Measurements from ENCODE around the gene SSC5D.

The SSC5D gene

GRCh38 chr19:55487924-55488687, at the start of gene SSC5D:
Gene SSC5D (plus strand): TSS chr19:55488436. CDS start chr19:55488590, 154 bp downstream.
- Histone ChIP-seq H3K4me3 (ENCODE audit: low read length in 2 of 2) (peak within 1 kb of the TSS; percentile 63 to 78), H3K4me1 (ENCODE audit: control insufficient read depth, insufficient read depth, low read length) (peaks cover 86% of the 10 kb centered on the region), H3K9ac (ENCODE audit: low read length in 2 of 2) (peak within 1 kb of the TSS; percentile 69 to 70)

DNA sequence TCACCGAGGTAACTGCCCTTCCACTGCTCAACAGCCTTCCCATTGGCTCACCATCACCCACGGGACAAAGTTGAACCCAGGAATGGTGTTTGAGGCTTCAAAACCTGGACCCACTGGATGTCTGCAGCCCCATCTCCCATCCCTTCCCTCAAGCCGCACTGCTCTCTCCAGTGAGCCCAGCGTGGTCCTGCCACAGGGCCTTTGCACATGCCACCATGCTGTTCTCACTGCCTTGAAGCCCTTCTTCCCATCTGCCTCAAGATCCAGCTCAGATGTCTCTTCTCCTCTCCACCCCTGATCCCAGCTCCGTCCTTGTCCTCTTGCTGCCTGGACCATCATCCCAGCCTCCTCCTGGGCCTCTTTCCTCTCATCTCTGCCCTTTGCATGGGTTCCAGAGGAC, 49.2 kb upstream of the SSC5D start:
- no peaks in the 10 kb centered on the region for H3K9me3 ChIP-seq (ENCODE audit: control insufficient read depth in 2 of 2, low read length in 2 of 2)
- peaks cover 56% of the 10 kb centered on the region in 2 donors for H3K27me3 ChIP-seq (ENCODE audit: control insufficient read depth in 1 of 2, insufficient read depth in 2 of 2, low read length in 2 of 2)
- H3K4me3 ChIP-seq (ENCODE audit: low read length in 2 of 2), result no peak overlapping the region
- H3K27ac ChIP-seq (ENCODE audit: low read length), result no peak overlapping the region
- H3K36me3 ChIP-seq (ENCODE audit: control insufficient read depth in 2 of 2, insufficient read depth in 2 of 2, low read length in 2 of 2), result no peaks in the 10 kb centered on the region
- peaks cover 7% of the 10 kb centered on the region for H3K4me1 ChIP-seq (ENCODE audit: control insufficient read depth, insufficient read depth, low read length)
- H3K9ac ChIP-seq (ENCODE audit: low read length in 2 of 2), result no peak overlapping the region

More at GRCh38 chr19:55487924-55488687, at the start of gene SSC5D:
- peak within 1 kb of the TSS; percentile 96 for H3K27ac ChIP-seq (ENCODE audit: low read length)
- no peaks in the 10 kb centered on the region for H3K9me3 ChIP-seq (ENCODE audit: control insufficient read depth in 2 of 2, low read length in 2 of 2)
- no peaks in the 10 kb centered on the region for H3K36me3 ChIP-seq (ENCODE audit: control insufficient read depth in 2 of 2, insufficient read depth in 2 of 2, low read length in 2 of 2)
- no peaks in the 10 kb centered on the region for H3K27me3 ChIP-seq (ENCODE audit: control insufficient read depth in 1 of 2, insufficient read depth in 2 of 2, low read length in 2 of 2)

DNA sequence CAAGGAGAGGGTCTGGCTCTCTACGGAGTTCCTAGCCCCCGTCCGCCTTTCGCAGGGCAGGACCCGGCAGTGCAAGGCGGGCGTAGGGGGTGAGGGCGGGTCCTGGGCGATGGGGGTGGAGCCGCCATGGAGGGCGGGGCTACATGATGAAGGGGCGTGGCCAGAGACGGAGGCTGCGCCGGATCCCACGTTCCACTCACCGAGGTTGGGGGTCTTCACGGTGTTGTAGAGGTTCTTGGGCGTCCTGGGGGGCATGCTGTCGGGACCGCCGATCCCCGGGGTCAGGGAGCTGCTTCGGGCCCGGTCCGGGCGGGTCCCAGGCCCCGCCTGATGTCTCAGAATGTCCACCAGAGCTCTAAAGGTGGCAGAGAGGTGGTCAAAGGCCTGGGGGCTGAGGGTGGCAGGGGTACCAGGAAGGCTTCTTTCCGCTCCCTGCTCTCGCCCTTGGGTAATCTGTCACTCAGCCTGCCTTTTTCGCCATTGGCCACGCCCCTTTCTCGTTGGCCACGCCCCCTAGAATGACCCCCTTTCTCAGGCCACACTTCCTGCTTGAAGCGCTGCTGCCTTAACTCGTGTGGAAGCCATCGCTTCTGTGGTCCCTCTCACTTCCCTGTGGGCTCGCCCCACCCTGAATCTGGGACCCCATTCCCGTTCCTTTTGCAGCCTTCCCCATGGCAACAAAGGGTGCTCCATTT, 47.7 kb upstream of the SSC5D start:
- no peak overlapping the region for H3K4me3 ChIP-seq (ENCODE audit: low read length in 2 of 2)
- H3K36me3 ChIP-seq (ENCODE audit: control insufficient read depth in 2 of 2, insufficient read depth in 2 of 2, low read length in 2 of 2), result no peaks in the 10 kb centered on the region
- H3K9ac ChIP-seq (ENCODE audit: low read length in 2 of 2), result no peak overlapping the region
- H3K9me3 ChIP-seq (ENCODE audit: control insufficient read depth in 2 of 2, low read length in 2 of 2), result no peaks in the 10 kb centered on the region
- H3K4me1 ChIP-seq (ENCODE audit: control insufficient read depth, insufficient read depth, low read length), result peaks cover 7% of the 10 kb centered on the region
- H3K27me3 ChIP-seq (ENCODE audit: control insufficient read depth in 1 of 2, insufficient read depth in 2 of 2, low read length in 2 of 2), result peaks cover 62 to 67% of the 10 kb centered on the region in 2 donors
- H3K27ac ChIP-seq (ENCODE audit: low read length), result no peak overlapping the region

- Histone ChIP-seq H3K36me3 (ENCODE audit: control insufficient read depth in 2 of 2, insufficient read depth in 2 of 2, low read length in 2 of 2) (no peaks in the 10 kb centered on the region), H3K4me3 (ENCODE audit: low read length in 2 of 2) (no peak overlapping the region), H3K9me3 (ENCODE audit: control insufficient read depth in 2 of 2, low read length in 2 of 2) (no peaks in the 10 kb centered on the region), H3K4me1 (ENCODE audit: control insufficient read depth, insufficient read depth, low read length) (peaks cover 7% of the 10 kb centered on the region), H3K27me3 (ENCODE audit: control insufficient read depth in 1 of 2, insufficient read depth in 2 of 2, low read length in 2 of 2) (peaks cover 62 to 71% of the 10 kb centered on the region in 2 donors), H3K9ac (ENCODE audit: low read length in 2 of 2) (no peak overlapping the region), H3K27ac (ENCODE audit: low read length) (no peak overlapping the region)
Measured at GRCh38 chr19:55441319-55441691, 46.9 kb upstream of the SSC5D start.

GRCh38 chr19:55441692-55442321, 46.4 kb upstream of the SSC5D start:
- Histone ChIP-seq H3K4me3 (ENCODE audit: low read length in 2 of 2) (no peak overlapping the region), H3K4me1 (ENCODE audit: control insufficient read depth, insufficient read depth, low read length) (peaks cover 7% of the 10 kb centered on the region), H3K9me3 (ENCODE audit: control insufficient read depth in 2 of 2, low read length in 2 of 2) (no peaks in the 10 kb centered on the region), H3K27me3 (ENCODE audit: control insufficient read depth in 1 of 2, insufficient read depth in 2 of 2, low read length in 2 of 2) (peaks cover 61 to 71% of the 10 kb centered on the region in 2 donors), H3K36me3 (ENCODE audit: control insufficient read depth in 2 of 2, insufficient read depth in 2 of 2, low read length in 2 of 2) (no peaks in the 10 kb centered on the region), H3K9ac (ENCODE audit: low read length in 2 of 2) (no peak overlapping the region), H3K27ac (ENCODE audit: low read length) (no peak overlapping the region)

GRCh38 chr19:55442372-55442961, 45.8 kb upstream of the SSC5D start:
- peaks cover 7% of the 10 kb centered on the region for H3K4me1 ChIP-seq (ENCODE audit: control insufficient read depth, insufficient read depth, low read length)
- H3K4me3 ChIP-seq (ENCODE audit: low read length in 2 of 2), result no peak overlapping the region
- no peaks in the 10 kb centered on the region for H3K9me3 ChIP-seq (ENCODE audit: control insufficient read depth in 2 of 2, low read length in 2 of 2)
- H3K27me3 ChIP-seq (ENCODE audit: control insufficient read depth in 1 of 2, insufficient read depth in 2 of 2, low read length in 2 of 2), result peaks cover 59 to 67% of the 10 kb centered on the region in 2 donors
- no peaks in the 10 kb centered on the region for H3K36me3 ChIP-seq (ENCODE audit: control insufficient read depth in 2 of 2, insufficient read depth in 2 of 2, low read length in 2 of 2)
- H3K27ac ChIP-seq (ENCODE audit: low read length), result no peak overlapping the region
- H3K9ac ChIP-seq (ENCODE audit: low read length in 2 of 2), result no peak overlapping the region

- H3K9me3 ChIP-seq (ENCODE audit: control insufficient read depth in 2 of 2, low read length in 2 of 2), result no peaks in the 10 kb centered on the region
- H3K9ac ChIP-seq (ENCODE audit: low read length in 2 of 2), result no peak within 1 kb of the TSS
- H3K27ac ChIP-seq (ENCODE audit: low read length), result no peak within 1 kb of the TSS
- peaks cover 10% of the 10 kb centered on the region for H3K4me1 ChIP-seq (ENCODE audit: control insufficient read depth, insufficient read depth, low read length)
- no peak within 1 kb of the TSS for H3K4me3 ChIP-seq (ENCODE audit: low read length in 2 of 2)
- no peaks in the 10 kb centered on the region for H3K36me3 ChIP-seq (ENCODE audit: control insufficient read depth in 2 of 2, insufficient read depth in 2 of 2, low read length in 2 of 2)
- peaks cover 58 to 67% of the 10 kb centered on the region in 2 donors for H3K27me3 ChIP-seq (ENCODE audit: control insufficient read depth in 1 of 2, insufficient read depth in 2 of 2, low read length in 2 of 2)
Measured at GRCh38 chr19:55443045-55443823, 45.0 kb upstream of the SSC5D start, which contains the start of gene SHISA7. Gene SHISA7 (minus strand): TSS chr19:55443300. CDS start chr19:55442863, 437 bp downstream.

- Histone ChIP-seq H3K4me3 (ENCODE audit: low read length in 2 of 2) (no peak overlapping the region), H3K27ac (ENCODE audit: low read length) (no peak overlapping the region), H3K9ac (ENCODE audit: low read length in 2 of 2) (no peak overlapping the region), H3K27me3 (ENCODE audit: control insufficient read depth in 1 of 2, insufficient read depth in 2 of 2, low read length in 2 of 2) (peaks cover 57 to 60% of the 10 kb centered on the region in 2 donors), H3K9me3 (ENCODE audit: control insufficient read depth in 2 of 2, low read length in 2 of 2) (no peaks in the 10 kb centered on the region), H3K4me1 (ENCODE audit: control insufficient read depth, insufficient read depth, low read length) (peaks cover 10% of the 10 kb centered on the region), H3K36me3 (ENCODE audit: control insufficient read depth in 2 of 2, insufficient read depth in 2 of 2, low read length in 2 of 2) (no peaks in the 10 kb centered on the region)
Measured at GRCh38 chr19:55443824-55444480, 44.3 kb upstream of the SSC5D start.

DNA sequence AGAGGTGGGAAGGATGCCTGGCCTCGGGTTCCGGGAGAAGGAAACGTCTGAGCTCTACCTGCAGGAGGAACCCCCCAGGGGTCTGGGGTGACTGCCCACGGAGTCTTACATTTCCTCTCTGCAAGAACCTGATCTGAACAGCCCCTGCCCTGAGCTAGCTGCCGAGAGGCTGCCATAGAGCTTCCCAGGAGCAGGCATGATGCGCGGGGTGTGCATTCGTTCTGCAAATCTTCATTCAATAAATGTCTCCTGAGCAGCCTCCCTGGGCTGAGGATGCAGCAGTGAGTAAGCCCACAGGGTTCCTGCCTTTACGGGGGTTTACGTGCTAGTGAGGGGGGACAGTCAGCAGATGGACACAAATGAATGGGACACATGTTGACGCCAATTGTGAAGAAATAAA, 43.6 kb upstream of the SSC5D start:
- Histone ChIP-seq H3K27me3 (ENCODE audit: control insufficient read depth in 1 of 2, insufficient read depth in 2 of 2, low read length in 2 of 2) (peaks cover 58 to 63% of the 10 kb centered on the region in 2 donors), H3K27ac (ENCODE audit: low read length) (no peak overlapping the region), H3K9ac (ENCODE audit: low read length in 2 of 2) (no peak overlapping the region), H3K4me3 (ENCODE audit: low read length in 2 of 2) (no peak overlapping the region), H3K9me3 (ENCODE audit: control insufficient read depth in 2 of 2, low read length in 2 of 2) (no peaks in the 10 kb centered on the region), H3K4me1 (ENCODE audit: control insufficient read depth, insufficient read depth, low read length) (peaks cover 10% of the 10 kb centered on the region), H3K36me3 (ENCODE audit: control insufficient read depth in 2 of 2, insufficient read depth in 2 of 2, low read length in 2 of 2) (no peaks in the 10 kb centered on the region)
